ENCODE measurements around the gene ZSCAN16. TPM values are rescaled to one million over a fixed set of nuclear protein-coding genes. Genes with fewer than 3 reads are reported as not detected.

ZSCAN16 gene
- total RNA-seq, 4 donors from 2014 or later = 7.5 to 19.5 (median 9.5) TPM; not detected in 1

GRCh38 chr6:28153546-28153945, 29.1 kb downstream of the ZSCAN16 start:
- intact Hi-C loops (cut with DNase I; ENCODE audit: low total_unique reads) = no loop called here
- Histone ChIP-seq H3K9me3 (no peaks in the 10 kb centered on the region), H3K27me3 (no peaks in the 10 kb centered on the region), H3K4me3 (no peak overlapping the region), H3K4me1 (no peaks in the 10 kb centered on the region), H3K36me3 (peaks cover 0 to 61% (median 31%) of the 10 kb centered on the region in 4 donors), H3K27ac (no peak overlapping the region)
- in situ Hi-C loops (cut with MboI; ENCODE audit: low pct_ligation_motif_present in 1 of 4, low pct_unique_long_range_greater_than_20kb in 1 of 4, low sequenced_read_pairs in 3 of 4) = no loop called here
- TF ChIP-seq CTCF (IDR thresholded peaks at IDR 0.05) (no peak), POLR2A (IDR thresholded peaks at IDR 0.05) (no peak), POLR2AphosphoS5 (IDR thresholded peaks at IDR 0.05) (no peak), EP300 (IDR thresholded peaks at IDR 0.05; ENCODE audit: low read depth) (no peak)
- no peak for DNase-seq
- 100% methylated on average over 1 of the region's 1 CpG; no CpG with 5 or more reads in 1 of the 2 donors for WGBS, 2 donors (ENCODE audit: low coverage in 1 of 2)

GRCh38 chr6:28154357-28154756, 29.9 kb downstream of the ZSCAN16 start:
- H3K4me3 ChIP-seq = no peak overlapping the region
- no peaks in the 10 kb centered on the region for H3K27me3 ChIP-seq
- intact Hi-C loops (cut with DNase I; ENCODE audit: low total_unique reads) (no loop called here), in situ Hi-C loops (cut with MboI; ENCODE audit: low pct_ligation_motif_present in 1 of 4, low pct_unique_long_range_greater_than_20kb in 1 of 4, low sequenced_read_pairs in 3 of 4) (no loop called here)
- no peaks in the 10 kb centered on the region for H3K9me3 ChIP-seq
- H3K36me3 ChIP-seq = peaks cover 0 to 54% (median 26%) of the 10 kb centered on the region in 4 donors
- DNase-seq = no peak
- H3K27ac ChIP-seq = no peak overlapping the region
- no peak for TF ChIP-seq EP300 (IDR thresholded peaks at IDR 0.05; ENCODE audit: low read depth)
- no peak for TF ChIP-seq POLR2A (IDR thresholded peaks at IDR 0.05)
- TF ChIP-seq CTCF (IDR thresholded peaks at IDR 0.05) = no peak
- TF ChIP-seq POLR2AphosphoS5 (IDR thresholded peaks at IDR 0.05) = no peak
- no peaks in the 10 kb centered on the region for H3K4me1 ChIP-seq

- Histone ChIP-seq H3K9me3 (no peaks in the 10 kb centered on the region), H3K4me3 (no peak overlapping the region), H3K4me1 (peaks cover 0 to 10% (median 3%) of the 10 kb centered on the region in 4 donors), H3K36me3 (peaks cover 0 to 23% (median 8%) of the 10 kb centered on the region in 4 donors), H3K27me3 (no peaks in the 10 kb centered on the region), H3K27ac (no peak overlapping the region)
- DNase-seq = no peak
- WGBS, 2 donors (ENCODE audit: low coverage in 1 of 2) = 96 to 100% methylated on average over 3 of the region's 3 CpGs
- TF ChIP-seq POLR2AphosphoS5 (IDR thresholded peaks at IDR 0.05) (no peak), EP300 (IDR thresholded peaks at IDR 0.05; ENCODE audit: low read depth) (no peak), CTCF (IDR thresholded peaks at IDR 0.05) (no peak), POLR2A (IDR thresholded peaks at IDR 0.05) (no peak)
- intact Hi-C loops (cut with DNase I; ENCODE audit: low total_unique reads) (no loop called here), in situ Hi-C loops (cut with MboI; ENCODE audit: low pct_ligation_motif_present in 1 of 4, low pct_unique_long_range_greater_than_20kb in 1 of 4, low sequenced_read_pairs in 3 of 4) (no loop called here)
Measured at GRCh38 chr6:28158318-28158717, 33.9 kb downstream of the ZSCAN16 start.

- H3K27ac ChIP-seq = no peak overlapping the region
- peaks cover 0 to 10% (median 3%) of the 10 kb centered on the region in 4 donors for H3K4me1 ChIP-seq
- WGBS, 2 donors (ENCODE audit: low coverage in 1 of 2) = 90 to 98% methylated on average over 4 of the region's 4 CpGs
- DNase-seq = no peak
- H3K4me3 ChIP-seq = no peak overlapping the region
- TF ChIP-seq POLR2AphosphoS5 (IDR thresholded peaks at IDR 0.05) (no peak), EP300 (IDR thresholded peaks at IDR 0.05; ENCODE audit: low read depth) (no peak), POLR2A (IDR thresholded peaks at IDR 0.05) (no peak), CTCF (IDR thresholded peaks at IDR 0.05) (no peak)
- no peaks in the 10 kb centered on the region for H3K9me3 ChIP-seq
- in situ Hi-C loops (cut with MboI; ENCODE audit: low pct_ligation_motif_present in 1 of 4, low pct_unique_long_range_greater_than_20kb in 1 of 4, low sequenced_read_pairs in 3 of 4) (no loop called here), intact Hi-C loops (cut with DNase I; ENCODE audit: low total_unique reads) (no loop called here)
- H3K36me3 ChIP-seq = peaks cover 0 to 15% (median 4%) of the 10 kb centered on the region in 4 donors
- no peaks in the 10 kb centered on the region for H3K27me3 ChIP-seq
Measured at GRCh38 chr6:28159029-28159607, 34.7 kb downstream of the ZSCAN16 start.
